Measurements from ENCODE around the gene MS4A6E.
"Not testable (repeated sequence)": the region's sequence is repeated elsewhere in the genome, so short reads cannot be mapped to it uniquely, and the experiment has no call there.

The MS4A6E gene, protein sequence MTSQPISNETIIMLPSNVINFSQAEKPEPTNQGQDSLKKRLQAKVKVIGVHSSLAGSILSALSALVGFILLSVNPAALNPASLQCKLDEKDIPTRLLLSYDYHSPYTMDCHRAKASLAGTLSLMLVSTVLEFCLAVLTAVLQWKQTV

DNA sequence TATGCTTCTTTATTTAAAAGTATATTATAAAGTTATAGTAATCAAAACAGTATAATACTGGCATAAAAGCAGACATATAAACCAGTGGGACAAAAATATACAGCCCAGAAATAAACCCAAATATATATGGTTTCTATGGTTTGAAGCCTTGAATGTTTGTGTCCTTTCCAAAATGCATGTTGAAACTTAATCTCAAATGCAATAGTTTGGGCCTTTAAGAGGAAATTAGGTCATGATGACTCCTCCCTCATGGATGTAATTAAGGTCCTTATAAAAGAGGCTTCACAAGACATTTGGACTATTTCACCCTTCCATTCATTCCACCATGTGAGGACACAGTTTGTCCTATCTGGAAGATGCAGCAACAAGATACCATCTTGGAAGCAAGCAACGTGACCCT lies at the start of gene MS4A6E:
Gene MS4A6E (plus strand): TSS at position 301 of the 400 bp plus-strand sequence. CDS start 7,641 bp downstream, outside the sequence.
- DNase-seq: no peak

DNA sequence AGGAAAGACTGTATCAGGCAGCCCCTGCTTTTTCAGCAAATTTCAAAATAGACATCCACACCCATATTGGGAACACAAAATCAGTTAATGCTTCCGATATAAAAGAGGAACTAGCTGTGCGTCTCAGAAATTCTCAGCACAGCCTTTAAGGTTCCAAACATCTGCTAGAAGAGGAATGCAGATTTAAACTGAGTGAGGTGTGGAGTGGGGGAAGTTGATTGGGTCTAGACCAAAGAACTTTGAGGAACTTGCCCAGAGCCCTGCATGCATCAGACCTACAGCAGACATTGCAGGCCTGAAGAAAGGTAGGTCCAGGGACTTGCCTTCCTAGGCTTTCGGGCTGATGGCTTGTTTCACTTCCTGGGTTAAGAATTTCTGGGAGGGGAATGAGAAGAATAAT lies 46.6 kb upstream of the MS4A6E start, which contains the start of gene MS4A4A:
Gene MS4A4A (plus strand): TSS at position 255 of the 400 bp plus-strand sequence. CDS start 10 bp downstream, at position 265.
- DNase-seq: peak; percentile 80 to 81

DNA sequence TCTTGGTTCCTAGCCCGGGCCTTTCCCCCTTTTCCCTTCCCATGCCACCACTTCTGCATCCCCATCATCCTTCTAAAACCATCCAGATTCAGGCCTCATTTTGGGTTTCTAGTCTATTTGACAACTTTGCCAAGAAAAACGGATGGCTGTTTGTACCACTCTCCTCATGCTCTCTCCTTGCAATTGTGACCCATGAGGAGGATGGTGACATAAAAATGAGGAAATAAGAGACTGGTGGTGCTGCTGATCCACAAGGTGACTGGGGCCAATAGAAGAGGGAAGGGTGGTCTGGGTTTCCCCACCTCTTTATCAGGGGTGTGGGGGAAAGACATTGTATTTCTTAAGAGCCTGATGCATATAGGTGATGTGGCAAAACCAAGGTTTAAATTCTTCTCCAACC lies 45.6 kb upstream of the MS4A6E start:
- DNase-seq: no peak

DNA sequence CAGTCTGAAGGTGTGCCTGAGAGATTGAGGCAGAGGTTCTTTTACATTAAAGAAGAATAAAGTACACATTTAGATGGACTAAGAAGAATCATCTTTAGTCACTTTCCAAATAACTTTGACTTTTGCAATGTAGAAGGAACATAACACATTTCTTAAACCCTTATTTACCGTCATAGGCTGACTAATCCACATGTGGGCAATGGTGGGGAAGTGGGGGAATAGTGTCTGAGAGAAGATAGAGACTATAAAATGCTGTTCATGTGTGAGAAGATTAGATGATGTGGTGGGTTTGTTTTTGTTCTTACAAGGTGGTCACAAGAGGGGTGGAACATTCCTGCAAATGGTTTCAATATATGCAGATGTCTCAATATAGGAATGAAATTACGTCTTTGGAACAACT lies 44.8 kb upstream of the MS4A6E start:
- DNase-seq: no peak

DNA sequence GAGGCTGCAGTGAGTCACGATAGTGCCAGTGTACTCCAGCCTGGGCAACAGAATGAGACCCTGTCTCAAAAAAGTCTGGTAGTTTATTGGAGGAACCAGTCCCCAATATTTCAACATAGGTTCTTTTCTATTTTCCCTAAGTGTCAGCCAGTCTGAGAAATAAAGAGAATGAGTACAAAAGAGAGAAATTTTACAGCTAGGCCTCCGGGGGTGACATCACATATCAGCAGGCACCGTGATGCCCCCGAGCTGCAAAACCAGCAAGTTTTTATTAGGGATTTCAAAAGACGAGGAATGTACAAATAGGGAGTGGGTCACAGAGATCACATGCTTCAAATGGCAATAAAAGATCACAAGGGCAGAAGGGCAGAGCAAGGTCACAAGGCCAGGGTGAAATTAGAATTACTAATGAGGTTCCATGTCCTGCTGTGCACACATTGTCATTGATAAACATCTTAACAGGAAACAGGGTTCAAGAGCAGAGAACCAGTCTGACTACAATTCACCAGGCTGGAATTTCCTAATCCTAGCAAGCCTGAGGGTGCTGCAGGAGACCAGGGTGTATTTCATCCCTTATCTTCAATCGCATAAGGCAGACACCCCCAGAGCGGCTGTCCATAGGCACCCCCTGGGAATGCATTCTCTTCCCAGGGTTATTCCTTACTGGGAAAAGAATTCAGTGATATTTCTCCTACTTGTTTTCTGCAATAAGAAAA lies 41.5 kb upstream of the MS4A6E start:
- DNase-seq: not testable (repeated sequence)

DNA sequence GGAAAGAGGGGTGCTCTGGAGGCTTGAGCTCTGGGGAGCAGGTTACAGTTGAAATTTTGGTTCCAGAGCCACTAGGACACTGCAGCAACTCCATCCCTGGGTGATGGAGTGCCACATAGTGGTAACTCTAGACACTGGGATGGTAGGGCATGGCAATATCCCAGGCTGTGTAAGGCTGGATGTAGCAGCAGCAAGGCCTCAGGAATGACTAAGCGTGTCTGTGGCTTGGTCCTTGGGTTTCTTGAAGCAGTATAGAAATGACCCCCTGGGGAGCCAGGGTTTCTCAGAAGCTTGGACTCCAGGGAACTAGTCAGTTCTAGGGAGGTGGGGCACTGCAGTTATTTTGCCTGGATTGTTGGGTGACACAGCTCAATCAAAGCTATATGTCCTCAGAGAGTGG lies 38.5 kb upstream of the MS4A6E start:
- no peak for DNase-seq

DNA sequence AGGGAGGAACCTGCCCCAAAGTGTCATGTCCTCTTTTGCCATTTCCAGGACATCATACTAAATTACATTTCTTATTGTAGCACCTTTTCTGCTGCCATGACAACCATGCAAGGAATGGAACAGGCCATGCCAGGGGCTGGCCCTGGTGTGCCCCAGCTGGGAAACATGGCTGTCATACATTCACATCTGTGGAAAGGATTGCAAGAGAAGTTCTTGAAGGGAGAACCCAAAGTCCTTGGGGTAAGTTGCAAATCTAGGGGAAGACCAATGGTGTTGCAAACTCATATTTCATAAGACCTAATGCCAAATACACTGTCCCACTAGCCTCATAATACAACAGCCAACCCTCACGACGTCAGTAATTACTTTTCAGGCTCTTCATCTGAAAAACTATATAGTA lies 34.9 kb upstream of the MS4A6E start:
- DNase-seq: no peak

DNA sequence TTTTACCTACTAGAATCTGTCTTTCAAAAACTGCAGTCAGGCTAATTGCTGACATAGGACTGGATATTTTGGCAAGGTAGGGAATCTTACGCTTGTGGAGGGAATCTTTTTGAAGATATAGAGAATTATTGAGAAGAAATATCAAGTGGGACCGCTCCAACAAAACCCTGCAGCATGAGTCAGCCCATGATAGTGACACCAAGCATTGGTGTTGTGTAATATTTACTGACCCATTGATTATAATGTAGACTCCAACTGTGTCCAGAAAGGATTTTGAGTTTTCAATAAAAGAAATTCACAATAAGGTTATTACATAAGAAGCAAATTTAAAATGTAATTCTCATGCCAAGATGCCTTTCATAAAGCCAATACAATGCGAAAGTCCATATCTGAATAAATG lies 25.9 kb upstream of the MS4A6E start:
- no peak for DNase-seq

DNA sequence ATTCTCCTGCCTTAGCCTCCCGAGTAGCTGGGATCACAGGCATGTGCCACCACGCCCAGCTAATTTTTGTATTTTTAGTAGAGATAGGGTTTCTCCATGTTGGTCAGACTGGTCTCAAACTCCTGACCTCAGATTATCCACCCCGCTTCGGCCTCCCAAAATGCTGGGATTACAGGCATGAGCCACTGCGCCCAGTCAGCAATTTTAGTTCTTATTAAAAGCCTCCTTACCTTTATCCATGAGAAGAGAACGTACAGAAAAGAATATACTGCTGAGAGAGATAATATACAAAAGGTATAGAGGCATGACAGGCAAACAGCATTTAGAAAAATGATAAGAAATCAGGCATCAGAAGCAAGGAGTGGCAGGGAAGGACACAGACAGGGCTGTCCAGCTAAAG lies 25.2 kb upstream of the MS4A6E start:
- DNase-seq: not testable (repeated sequence)

DNA sequence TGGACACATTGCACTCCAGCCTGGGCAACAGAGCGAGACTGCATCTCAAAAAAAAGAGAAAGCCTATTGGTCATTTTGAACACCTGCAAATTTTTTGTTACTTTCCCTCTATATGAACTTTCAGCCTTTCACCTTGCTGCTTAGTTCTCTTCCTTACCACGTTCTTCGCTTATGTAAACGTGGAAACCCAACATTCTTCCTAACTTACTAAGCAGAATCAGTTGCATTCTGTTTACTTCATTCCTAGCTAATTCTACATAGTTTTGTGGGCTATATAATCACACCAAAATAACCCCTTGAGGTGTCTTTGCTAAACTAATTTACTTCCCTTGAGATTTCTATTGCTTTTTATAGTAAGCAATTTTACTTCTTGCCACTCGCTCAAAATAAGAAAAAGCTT lies 23.4 kb upstream of the MS4A6E start:
- DNase-seq: no peak

DNA sequence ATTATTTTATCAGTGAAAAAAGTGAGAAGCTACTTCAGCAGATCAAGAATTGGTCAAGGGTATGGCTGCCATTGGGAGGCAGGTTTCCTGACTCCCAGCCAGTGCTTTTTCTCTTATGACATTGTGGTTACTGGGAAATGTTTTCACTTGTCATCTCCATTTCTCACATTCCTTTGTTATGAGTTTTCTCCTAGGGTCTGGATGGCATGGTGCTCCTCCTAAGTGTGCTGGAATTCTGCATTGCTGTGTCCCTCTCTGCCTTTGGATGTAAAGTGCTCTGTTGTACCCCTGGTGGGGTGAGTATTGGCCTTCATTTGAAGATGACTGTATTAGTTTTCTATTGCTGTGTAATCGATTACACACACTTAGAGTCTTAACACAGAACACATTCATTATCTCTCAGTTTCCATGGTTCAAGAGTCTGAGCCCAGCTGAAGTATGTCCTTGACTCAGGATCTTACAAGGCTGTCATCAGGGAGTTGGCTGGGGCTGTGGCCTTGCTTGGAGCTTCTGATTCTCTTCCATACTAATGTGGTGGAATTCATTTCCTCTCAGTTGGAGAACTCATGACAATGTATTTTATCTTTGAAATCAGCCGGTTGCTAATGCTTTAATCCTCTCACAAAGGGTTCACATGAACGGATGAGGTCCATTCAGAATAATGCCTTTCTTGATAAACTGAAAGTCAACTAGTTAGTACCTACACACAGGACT lies 21.0 kb upstream of the MS4A6E start:
- DNase-seq: no peak

DNA sequence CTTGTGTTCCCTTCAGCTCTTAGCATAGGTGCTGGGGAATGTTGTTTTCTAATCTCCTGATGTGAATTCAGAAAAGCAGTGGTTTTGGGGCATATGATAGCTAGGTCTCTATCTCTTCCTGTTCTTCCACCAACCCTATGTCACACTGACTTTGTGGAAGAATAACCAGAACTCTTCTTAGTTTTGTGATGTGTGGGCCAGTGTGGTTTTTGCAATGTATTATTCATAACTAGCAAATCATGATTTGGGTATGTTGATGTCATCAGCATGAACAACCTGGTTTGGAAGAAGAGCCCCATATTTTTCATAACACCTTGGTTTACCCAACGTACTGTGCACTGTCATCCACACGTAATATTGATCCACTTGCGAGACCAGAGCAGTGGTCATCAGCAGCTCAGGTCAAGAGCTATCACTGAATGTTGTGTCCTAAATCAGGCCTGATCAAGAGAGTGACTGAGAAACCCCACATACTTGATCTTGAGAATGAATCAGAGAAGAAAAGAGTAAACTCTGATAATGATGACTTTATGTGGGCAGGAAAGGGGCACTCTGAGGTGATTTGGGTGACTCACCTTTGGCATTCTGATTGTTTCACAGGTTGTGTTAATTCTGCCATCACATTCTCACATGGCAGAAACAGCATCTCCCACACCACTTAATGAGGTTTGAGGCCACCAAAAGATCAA lies 19.4 kb upstream of the MS4A6E start:
- no peak for DNase-seq

DNA sequence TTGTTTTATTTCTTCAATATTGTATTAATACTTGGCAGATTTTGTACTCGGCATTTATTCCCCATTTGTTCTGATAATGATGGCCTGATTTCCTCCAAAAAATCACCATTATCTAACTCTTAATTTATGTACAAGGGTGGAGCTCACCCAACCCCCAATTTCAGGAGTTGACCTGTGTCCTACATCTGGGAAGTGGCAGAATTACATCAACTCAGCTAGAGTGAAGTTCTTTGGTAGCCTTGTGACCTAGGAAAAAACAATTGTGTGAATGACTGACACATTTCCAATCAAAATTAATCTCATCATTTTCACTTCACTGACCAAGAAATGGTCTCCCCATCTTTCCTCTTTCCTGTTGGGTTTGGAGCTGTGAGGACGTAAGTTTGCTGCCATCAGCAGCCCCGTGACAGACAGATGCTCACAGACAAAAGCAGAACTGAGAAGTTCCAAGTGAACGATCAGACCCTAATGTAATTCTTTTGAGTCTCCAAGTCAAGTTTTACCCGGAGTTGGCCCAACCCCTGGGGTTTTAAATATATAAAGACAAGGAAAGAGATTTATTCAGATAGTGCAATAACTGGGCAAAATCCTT lies 16.6 kb upstream of the MS4A6E start:
- DNase-seq: no peak

DNA sequence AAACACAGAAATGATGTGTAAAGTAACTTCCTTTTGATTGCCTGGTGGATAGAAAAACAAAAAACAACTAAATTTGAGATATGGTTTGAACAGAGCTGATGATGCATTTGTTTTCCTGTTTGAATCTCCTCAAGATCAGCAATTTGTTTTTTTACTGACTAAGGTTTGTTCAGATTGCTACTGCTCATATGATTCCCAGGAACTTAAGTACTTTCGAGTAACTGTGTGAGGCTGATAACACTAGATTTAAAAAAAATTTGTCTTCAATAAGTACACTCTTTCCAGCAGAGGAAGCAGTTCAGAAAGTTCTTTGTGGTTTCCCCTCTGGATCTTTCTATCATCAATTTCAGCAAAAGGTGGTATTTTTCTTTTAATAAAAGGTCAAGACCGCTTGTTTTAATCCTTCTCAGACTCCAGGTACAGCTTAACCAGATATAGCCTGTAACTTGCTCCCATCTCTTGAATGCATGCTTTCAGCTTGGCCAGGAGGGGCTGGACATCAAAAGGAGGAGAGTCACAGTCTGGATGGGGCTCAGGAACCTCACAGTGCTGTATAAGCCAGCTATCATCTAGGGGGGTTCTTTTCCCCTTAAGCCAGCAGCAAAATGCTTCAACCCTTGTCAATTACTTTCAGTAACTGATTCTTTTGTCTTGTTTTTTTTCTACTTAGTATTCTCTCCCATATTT lies 12.3 kb upstream of the MS4A6E start:
- DNase-seq: no peak

DNA sequence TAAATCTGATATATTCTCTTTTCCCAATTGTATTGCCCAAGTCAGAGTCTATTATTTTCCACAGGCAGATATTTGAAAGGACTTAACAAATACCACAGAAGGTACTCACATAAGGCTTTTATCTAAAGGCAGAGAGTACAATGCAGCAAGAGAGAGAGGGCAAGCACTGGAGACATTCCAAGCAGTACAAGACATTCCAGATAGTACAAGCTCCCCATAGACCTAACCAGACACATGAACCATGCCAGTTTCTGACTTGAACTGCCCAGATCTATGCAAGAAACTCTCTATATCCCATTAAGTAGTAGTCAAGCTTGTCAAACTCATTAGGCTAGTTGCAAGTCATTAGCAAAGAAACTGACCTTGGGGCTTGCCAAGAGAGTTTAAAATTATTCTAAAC lies 11.2 kb upstream of the MS4A6E start:
- no peak for DNase-seq

DNA sequence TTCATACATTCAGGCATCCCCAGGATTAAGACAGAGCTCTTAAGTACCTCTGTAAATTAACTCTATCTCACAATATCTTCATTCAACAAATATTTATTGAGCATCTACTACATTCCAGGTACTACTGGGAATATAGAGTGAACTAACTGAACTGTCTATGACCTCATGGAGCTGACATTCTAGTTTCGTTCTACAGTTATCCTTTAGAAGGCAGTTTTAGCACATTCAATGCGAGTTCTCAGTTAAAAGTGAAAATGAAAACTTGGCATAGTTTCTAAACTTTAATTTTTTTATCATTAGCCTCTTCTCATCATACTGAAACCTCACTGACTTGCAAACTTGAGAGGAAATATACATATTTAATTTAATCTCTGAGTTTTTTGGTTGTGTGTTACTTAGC lies 10.7 kb upstream of the MS4A6E start:
- no peak for DNase-seq

DNA sequence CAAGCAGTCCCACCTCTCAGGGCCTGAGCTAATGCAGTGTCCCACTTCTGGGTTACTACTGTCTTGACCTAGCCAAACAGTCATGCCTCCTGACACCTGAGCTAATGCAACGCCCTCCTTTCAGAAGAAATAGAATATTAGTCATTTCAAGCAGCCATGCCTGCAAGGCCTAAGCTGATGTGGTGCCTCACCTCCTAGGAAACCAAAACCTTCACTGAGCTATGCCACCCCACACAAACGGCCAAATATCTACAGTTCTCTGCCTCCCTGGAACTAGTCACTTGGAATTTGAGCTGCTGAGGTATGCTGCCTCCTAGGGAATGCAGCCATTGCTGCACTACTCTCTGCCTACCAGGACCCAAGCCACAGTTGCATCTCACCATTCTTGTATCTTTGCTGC lies 8.3 kb upstream of the MS4A6E start:
- no peak for DNase-seq

DNA sequence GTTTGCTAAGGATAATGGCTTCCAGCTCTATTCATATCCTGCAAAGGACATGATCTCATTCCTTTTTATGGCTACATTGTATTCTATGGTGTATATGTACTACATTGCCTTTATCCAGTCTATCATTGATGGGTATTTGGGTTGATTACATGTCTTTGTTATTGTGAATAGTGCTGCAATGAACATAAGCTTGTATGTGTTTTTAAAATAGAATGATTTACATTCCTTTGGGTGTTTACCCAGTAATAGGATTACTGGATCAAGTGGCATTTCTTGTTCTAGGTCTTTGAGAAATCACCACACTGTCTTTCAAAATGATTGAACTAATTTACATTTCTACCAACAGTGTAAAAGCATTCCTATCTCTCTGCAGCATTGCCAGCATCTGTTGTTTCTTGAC lies 6.0 kb upstream of the MS4A6E start:
- DNase-seq: no peak

DNA sequence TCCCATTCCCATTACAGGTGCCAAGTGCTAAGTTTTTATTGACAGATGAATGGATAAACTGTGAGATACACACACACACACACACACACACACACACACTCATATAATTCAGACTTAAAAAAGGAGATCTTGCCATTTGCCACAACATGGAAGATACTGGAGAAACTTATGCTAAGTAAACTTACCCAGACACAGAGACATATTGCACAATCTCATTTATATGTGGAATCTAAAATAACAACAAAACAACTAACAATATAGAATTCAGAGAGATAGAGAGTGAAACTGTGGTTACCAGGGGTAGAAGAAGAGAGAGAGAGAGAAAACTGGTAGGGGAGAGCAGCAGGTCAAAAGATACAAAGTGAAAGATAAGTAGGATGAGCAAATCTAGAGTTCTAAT lies 1.4 kb downstream of the MS4A6E start:
- no peak for DNase-seq

DNA sequence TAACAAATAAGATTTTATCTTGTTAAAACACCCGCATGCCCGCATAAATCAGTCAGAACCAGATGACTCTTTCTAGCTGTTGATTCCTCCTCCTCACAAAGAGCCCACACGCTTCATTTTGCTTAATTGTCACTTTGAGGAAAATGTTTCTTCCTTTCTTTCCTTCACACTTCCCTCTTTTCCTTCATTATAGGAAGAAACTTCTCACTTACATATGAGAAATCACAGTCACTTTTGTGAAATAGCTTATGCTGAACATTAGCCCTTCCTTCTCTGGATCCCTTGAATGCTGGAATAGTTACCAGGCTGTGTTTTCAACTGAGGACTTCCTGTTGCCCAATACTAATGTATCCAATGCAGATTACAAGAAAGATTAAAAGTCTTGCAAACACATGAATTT lies 5.8 kb downstream of the MS4A6E start:
- no peak for DNase-seq

DNA sequence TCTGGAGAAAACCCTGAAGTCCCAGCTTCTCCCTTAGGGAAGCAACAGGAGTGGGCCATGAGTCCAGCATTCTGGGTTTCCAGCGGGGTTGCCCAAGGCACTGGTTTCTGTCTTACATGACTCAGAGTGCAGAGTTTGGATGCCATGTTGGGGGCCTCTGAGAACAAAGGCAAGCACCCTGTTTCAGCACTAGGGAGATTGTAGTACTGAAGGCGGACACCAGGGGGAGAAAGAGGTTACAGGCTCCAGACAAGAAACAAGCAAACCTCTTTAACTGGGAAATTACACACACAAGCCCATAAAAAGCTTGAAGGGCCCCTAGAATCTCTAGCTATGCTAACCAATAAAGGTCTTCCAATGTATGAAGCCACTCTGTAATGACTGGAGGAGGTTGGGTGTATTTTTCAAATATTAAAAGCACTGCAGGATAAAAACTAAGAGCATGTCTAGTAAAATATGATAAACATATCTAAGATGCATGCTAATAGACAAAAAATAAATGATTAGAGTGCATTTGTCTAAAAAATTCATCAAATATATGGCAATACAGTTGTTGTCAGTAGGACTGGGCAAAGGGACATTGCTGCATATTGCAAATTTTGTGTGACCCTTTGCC lies 7.1 kb downstream of the MS4A6E start:
- peak; percentile 47 to 70 for DNase-seq

DNA sequence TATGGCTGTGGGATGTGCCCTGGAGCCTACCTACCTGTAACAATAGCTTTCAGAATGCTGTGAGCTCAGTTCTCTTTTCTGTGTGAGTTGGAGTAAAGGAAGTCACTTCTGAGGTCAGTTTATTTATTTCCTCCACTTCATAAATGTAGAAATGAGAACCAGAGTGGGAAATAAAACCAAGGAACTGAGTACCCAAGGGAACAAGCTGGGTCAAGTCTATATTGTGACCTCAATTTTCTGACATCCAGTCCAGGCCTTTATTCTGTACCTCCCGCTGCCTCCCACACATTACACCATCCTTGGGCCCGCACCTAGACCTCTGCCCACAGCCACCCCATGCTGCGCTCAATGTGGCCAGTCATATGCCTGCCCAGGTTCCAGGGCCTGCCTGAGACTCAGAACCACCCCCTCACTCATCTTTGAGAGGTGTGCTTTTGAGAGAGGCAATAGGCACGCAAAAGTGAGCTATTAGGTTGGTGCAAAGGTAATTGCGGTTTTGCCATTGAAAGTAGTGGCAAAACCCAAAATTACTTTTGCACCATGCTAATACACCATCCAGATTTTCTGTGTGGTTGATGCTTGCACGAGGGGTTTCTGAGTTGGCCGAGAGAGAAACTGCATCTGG lies 9.8 kb downstream of the MS4A6E start:
- DNase-seq: no peak
